K562 (cell line): ENCODE results near the gene PPP1R13B. TPM values are rescaled to one million over a fixed set of nuclear protein-coding genes. Genes with fewer than 3 reads are reported as not detected.

Experiments used
- GABPB2 ChIP-seq: fragments of 250-450 bp; sonication (Bioruptor Pico); conservative IDR thresholded peaks from 2 replicates; pipeline ENCODE4 v1.5.1; 2021; ENCODE audit warnings: mild to moderate bottlenecking
- ZNF143 ChIP-seq: sonication (generic); formaldehyde crosslinking; IDR thresholded peaks from 2 replicates; pipeline ENCODE4 v1.9.0; 2022; ENCODE audit warnings: mild to moderate bottlenecking, missing genetic modification reagents
- ZNF146 ChIP-seq: IDR thresholded peaks from one replicate; pipeline ENCODE4 v1.6.1; 2018; ENCODE audit warnings: missing compliant biosample characterization; ENCODE audit not compliant: unreplicated experiment
- polyA plus RNA-seq, 8 experiments: library from polyadenylated mRNA; depleted of rRNA in 4 of 8; stranded (reverse) in 5 of 8; unstranded in 3 of 8; fragments of >200 nt; fragmentation: Nextera tagmentation in 2 of 8; fragmentation: Illumina TruSeq in 1 of 8; extraction: Ambion mirVana in 2 of 8; extraction: Trizol in 1 of 8; gene quantifications; 2 replicates each; pipeline versions ENCODE4 v1.2.1 to v1.2.3, GENCODE V29; 2011 to 2014; ENCODE audit warnings: inconsistent platforms in 1 of 8, missing spikeins in 1 of 8
- total RNA-seq, 7 experiments: library from RNA; depleted of rRNA in 6 of 7; stranded (reverse); fragments of >200 nt in 6 of 7; fragmentation: Illumina TruSeq in 2 of 7; extraction: Trizol in 2 of 7; gene quantifications; 2 replicates each; pipeline versions ENCODE4 v1.2.1 to v1.2.3, GENCODE V29; 2011 to 2021; ENCODE audit warnings: low replicate concordance in 1 of 7
- TF ChIP-seq, protein P1 (sequence below): fragments of 250-450 bp; sonication (Bioruptor Pico); IDR thresholded peaks from 2 replicates; pipeline ENCODE4 v1.4.0; 2020
- TF ChIP-seq, protein P2 (sequence below): fragments of 250-450 bp; sonication (Bioruptor Pico); IDR thresholded peaks from 2 replicates; pipeline ENCODE4 v1.5.0; 2020; ENCODE audit warnings: mild to moderate bottlenecking
- TF ChIP-seq, protein P3 (sequence below): sonication (generic); formaldehyde crosslinking; IDR thresholded peaks from 2 replicates; pipeline ENCODE4 v1.4.0; 2020; ENCODE audit warnings: mild to moderate bottlenecking, missing genetic modification reagents
- TF ChIP-seq, protein P4 (sequence below): sonication (generic); formaldehyde crosslinking; IDR thresholded peaks from 2 replicates; pipeline ENCODE4 v1.5.0; 2020; ENCODE audit warnings: missing genetic modification reagents
- TF ChIP-seq, protein P5 (sequence below): fragments of 450-650 bp; formaldehyde crosslinking; IDR thresholded peaks from 2 replicates; pipeline ENCODE4 v1.4.0; 2020; ENCODE audit warnings: mild to moderate bottlenecking

PPP1R13B gene
- total and polyA plus RNA-seq, 9 of the 15 experiments (the other 6 are each of a cell fraction or from before 2014, with no cell fraction given) = 0.03 to 1.7 (median 0.15) TPM

DNA sequence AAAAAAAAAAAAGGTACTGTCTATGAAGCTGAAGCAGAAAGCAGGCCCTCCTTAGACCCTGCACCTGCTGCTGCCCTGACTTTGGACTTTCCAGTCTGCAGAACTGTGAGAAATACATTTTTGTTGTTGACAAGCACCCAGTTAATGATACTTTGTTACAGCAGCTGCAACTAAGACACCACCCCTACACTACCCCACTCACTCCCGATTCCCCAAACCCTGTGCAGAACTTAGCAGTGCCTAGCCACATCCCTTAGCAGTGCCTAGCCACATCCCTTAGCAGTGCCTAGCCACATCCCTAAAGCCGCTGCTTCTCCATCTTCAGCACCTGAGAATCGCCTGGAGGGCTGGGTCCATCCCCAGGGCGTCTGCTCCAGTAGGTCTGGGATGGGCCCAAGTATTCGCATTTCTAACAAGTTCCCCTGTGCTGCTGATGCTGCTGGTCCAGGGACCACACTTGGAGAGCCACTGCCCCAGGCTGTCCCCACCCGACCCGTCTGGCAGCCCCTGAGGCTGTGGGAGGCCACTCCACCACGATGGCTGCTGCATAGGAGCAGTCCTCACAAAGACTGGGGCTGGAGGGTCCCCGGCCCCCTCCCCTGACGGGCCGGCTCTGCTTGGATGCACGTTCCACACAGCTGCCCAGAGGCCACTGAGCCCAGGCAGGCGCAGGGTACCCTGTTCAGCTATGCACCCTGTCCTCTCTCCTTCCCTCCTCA is 10.8 kb upstream of the PPP1R13B start (continued):
- TF ChIP-seq, protein P1, sequence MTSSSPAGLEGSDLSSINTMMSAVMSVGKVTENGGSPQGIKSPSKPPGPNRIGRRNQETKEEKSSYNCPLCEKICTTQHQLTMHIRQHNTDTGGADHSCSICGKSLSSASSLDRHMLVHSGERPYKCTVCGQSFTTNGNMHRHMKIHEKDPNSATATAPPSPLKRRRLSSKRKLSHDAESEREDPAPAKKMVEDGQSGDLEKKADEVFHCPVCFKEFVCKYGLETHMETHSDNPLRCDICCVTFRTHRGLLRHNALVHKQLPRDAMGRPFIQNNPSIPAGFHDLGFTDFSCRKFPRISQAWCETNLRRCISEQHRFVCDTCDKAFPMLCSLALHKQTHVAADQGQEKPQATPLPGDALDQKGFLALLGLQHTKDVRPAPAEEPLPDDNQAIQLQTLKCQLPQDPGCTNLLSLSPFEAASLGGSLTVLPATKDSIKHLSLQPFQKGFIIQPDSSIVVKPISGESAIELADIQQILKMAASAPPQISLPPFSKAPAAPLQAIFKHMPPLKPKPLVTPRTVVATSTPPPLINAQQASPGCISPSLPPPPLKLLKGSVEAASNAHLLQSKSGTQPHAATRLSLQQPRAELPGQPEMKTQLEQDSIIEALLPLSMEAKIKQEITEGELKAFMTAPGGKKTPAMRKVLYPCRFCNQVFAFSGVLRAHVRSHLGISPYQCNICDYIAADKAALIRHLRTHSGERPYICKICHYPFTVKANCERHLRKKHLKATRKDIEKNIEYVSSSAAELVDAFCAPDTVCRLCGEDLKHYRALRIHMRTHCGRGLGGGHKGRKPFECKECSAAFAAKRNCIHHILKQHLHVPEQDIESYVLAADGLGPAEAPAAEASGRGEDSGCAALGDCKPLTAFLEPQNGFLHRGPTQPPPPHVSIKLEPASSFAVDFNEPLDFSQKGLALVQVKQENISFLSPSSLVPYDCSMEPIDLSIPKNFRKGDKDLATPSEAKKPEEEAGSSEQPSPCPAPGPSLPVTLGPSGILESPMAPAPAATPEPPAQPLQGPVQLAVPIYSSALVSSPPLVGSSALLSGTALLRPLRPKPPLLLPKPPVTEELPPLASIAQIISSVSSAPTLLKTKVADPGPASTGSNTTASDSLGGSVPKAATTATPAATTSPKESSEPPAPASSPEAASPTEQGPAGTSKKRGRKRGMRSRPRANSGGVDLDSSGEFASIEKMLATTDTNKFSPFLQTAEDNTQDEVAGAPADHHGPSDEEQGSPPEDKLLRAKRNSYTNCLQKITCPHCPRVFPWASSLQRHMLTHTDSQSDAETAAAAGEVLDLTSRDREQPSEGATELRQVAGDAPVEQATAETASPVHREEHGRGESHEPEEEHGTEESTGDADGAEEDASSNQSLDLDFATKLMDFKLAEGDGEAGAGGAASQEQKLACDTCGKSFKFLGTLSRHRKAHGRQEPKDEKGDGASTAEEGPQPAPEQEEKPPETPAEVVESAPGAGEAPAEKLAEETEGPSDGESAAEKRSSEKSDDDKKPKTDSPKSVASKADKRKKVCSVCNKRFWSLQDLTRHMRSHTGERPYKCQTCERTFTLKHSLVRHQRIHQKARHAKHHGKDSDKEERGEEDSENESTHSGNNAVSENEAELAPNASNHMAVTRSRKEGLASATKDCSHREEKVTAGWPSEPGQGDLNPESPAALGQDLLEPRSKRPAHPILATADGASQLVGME (CRISPR knock-in tag) = no peak
- TF ChIP-seq, protein P2, sequence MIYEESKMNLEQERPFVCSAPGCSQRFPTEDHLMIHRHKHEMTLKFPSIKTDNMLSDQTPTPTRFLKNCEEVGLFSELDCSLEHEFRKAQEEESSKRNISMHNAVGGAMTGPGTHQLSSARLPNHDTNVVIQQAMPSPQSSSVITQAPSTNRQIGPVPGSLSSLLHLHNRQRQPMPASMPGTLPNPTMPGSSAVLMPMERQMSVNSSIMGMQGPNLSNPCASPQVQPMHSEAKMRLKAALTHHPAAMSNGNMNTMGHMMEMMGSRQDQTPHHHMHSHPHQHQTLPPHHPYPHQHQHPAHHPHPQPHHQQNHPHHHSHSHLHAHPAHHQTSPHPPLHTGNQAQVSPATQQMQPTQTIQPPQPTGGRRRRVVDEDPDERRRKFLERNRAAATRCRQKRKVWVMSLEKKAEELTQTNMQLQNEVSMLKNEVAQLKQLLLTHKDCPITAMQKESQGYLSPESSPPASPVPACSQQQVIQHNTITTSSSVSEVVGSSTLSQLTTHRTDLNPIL = no peak
- TF ChIP-seq GABPB2 (CRISPR knock-in tag) = no peak
- no peak for TF ChIP-seq ZNF146 (CRISPR knock-in tag)
- TF ChIP-seq, protein P3, sequence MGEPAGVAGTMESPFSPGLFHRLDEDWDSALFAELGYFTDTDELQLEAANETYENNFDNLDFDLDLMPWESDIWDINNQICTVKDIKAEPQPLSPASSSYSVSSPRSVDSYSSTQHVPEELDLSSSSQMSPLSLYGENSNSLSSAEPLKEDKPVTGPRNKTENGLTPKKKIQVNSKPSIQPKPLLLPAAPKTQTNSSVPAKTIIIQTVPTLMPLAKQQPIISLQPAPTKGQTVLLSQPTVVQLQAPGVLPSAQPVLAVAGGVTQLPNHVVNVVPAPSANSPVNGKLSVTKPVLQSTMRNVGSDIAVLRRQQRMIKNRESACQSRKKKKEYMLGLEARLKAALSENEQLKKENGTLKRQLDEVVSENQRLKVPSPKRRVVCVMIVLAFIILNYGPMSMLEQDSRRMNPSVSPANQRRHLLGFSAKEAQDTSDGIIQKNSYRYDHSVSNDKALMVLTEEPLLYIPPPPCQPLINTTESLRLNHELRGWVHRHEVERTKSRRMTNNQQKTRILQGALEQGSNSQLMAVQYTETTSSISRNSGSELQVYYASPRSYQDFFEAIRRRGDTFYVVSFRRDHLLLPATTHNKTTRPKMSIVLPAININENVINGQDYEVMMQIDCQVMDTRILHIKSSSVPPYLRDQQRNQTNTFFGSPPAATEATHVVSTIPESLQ (CRISPR knock-in tag) = no peak
- TF ChIP-seq, protein P4, sequence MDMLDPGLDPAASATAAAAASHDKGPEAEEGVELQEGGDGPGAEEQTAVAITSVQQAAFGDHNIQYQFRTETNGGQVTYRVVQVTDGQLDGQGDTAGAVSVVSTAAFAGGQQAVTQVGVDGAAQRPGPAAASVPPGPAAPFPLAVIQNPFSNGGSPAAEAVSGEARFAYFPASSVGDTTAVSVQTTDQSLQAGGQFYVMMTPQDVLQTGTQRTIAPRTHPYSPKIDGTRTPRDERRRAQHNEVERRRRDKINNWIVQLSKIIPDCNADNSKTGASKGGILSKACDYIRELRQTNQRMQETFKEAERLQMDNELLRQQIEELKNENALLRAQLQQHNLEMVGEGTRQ (CRISPR knock-in tag) = no peak
- TF ChIP-seq, protein P5, sequence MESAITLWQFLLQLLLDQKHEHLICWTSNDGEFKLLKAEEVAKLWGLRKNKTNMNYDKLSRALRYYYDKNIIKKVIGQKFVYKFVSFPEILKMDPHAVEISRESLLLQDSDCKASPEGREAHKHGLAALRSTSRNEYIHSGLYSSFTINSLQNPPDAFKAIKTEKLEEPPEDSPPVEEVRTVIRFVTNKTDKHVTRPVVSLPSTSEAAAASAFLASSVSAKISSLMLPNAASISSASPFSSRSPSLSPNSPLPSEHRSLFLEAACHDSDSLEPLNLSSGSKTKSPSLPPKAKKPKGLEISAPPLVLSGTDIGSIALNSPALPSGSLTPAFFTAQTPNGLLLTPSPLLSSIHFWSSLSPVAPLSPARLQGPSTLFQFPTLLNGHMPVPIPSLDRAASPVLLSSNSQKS (CRISPR knock-in tag) = no peak
- TF ChIP-seq ZNF143 (CRISPR knock-in tag) = no peak
